ENCODE measurements around the gene HEY2.
"Not testable (repeated sequence)": the region's sequence is repeated elsewhere in the genome, so short reads cannot be mapped to it uniquely, and the experiment has no call there.

Gene HEY2

GRCh38 chr6:125798734-125799508 lies 49.5 kb downstream of the HEY2 start:
- in situ Hi-C loops (cut with MboI; ENCODE audit: low sequenced_read_pairs, unreplicated experiment) = no loop called here
- peak; percentile 57 for DNase-seq (ENCODE audit: low spot score)
- no peak for TF ChIP-seq CTCF (IDR thresholded peaks at IDR 0.05; ENCODE audit: borderline replicate concordance, control extremely low read depth, extremely low read depth, insufficient read depth, missing control alignments)

GRCh38 chr6:125802383-125802782 lies 53.0 kb downstream of the HEY2 start:
- TF ChIP-seq CTCF (IDR thresholded peaks at IDR 0.05; ENCODE audit: borderline replicate concordance, control extremely low read depth, extremely low read depth, insufficient read depth, missing control alignments) = no peak
- DNase-seq (ENCODE audit: low spot score) = no peak
- in situ Hi-C loops (cut with MboI; ENCODE audit: low sequenced_read_pairs, unreplicated experiment) = no loop called here

DNA sequence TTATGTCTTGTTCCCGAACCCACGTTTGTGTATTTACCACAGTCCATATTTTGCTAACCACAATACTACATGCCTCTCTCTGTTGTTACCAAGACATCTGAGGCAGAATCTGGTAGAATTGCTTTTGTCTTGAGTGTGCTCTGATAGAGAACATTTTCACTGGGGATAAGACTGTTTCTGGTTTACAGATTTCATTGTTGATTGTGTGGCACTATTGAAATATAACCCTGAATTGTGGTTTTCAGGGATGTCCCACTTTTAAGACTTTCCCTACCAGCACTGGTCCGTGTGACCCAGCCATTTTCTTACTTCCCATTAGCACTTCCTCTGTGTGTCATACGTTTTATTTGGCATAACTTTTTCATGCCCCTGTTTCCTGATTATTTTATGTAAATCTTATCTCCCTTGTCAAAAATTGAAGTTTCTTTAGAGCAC lies 53.5 kb downstream of the HEY2 start:
- DNase-seq (ENCODE audit: low spot score) = no peak
- no peak for TF ChIP-seq CTCF (IDR thresholded peaks at IDR 0.05; ENCODE audit: borderline replicate concordance, control extremely low read depth, extremely low read depth, insufficient read depth, missing control alignments)
- in situ Hi-C loops (cut with MboI; ENCODE audit: low sequenced_read_pairs, unreplicated experiment) = no loop called here

GRCh38 chr6:125804264-125804663 lies 54.8 kb downstream of the HEY2 start:
- in situ Hi-C loops (cut with MboI; ENCODE audit: low sequenced_read_pairs, unreplicated experiment) = no loop called here
- no peak for DNase-seq (ENCODE audit: low spot score)
- no peak for TF ChIP-seq CTCF (IDR thresholded peaks at IDR 0.05; ENCODE audit: borderline replicate concordance, control extremely low read depth, extremely low read depth, insufficient read depth, missing control alignments)

GRCh38 chr6:125804866-125805425 lies 55.5 kb downstream of the HEY2 start:
- DNase-seq (ENCODE audit: low spot score); in situ Hi-C loops (cut with MboI; ENCODE audit: low sequenced_read_pairs, unreplicated experiment): not testable (repeated sequence)

GRCh38 chr6:125806813-125807212 lies 57.4 kb downstream of the HEY2 start:
- no peak for TF ChIP-seq CTCF (IDR thresholded peaks at IDR 0.05; ENCODE audit: borderline replicate concordance, control extremely low read depth, extremely low read depth, insufficient read depth, missing control alignments)
- in situ Hi-C loops (cut with MboI; ENCODE audit: low sequenced_read_pairs, unreplicated experiment) = no loop called here
- no peak for DNase-seq (ENCODE audit: low spot score)

DNA sequence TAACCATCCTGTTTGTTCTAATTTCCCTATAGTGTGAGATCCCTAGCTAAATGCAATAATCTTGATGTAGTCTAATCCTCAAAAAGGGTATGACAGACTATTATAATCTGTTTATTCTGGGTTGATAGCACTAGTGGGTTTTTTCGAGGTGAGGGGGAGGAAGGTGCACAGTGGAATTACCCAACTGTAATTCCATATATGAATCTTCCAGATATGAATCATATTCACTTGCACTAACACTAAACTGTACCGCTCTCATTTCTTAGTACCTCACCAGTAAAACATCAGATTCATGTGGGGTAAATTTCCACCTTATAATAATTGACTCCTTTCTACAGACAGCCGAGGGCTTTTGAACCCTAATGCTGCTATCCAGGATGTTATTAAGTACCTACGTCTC lies 57.9 kb downstream of the HEY2 start:
- TF ChIP-seq CTCF (IDR thresholded peaks at IDR 0.05; ENCODE audit: borderline replicate concordance, control extremely low read depth, extremely low read depth, insufficient read depth, missing control alignments) = no peak
- in situ Hi-C loops (cut with MboI; ENCODE audit: low sequenced_read_pairs, unreplicated experiment) = no loop called here
- DNase-seq (ENCODE audit: low spot score) = no peak

Measured in GM13976 (cell line).